Dermis microvascular lymphatic vessel endothelial cell (primary cell): ENCODE results near the gene HS3ST6. TPM values are rescaled to one million over a fixed set of nuclear protein-coding genes. Genes with fewer than 3 reads are reported as not detected.
A peak's percentile ranks its signal among the peaks of the same experiment; 100 is the strongest.
"Not testable (repeated sequence)": the region's sequence is repeated elsewhere in the genome, so short reads cannot be mapped to it uniquely, and the experiment has no call there.

ENCODE experiments used
- DNase-seq, 2 donors: peaks; one replicate each; pipeline versions ENCODE4 v3.0.0 to v3.0.0-alpha.2; 2010; ENCODE audit warnings: low read depth in 2 of 2
- total RNA-seq: library from RNA; depleted of rRNA; stranded (reverse); fragments of >200 nt; gene quantifications from 2 replicates; pipeline ENCODE4 v1.2.1, GENCODE V29; 2014

Gene HS3ST6
- total RNA-seq, 1 donor from 2014 or later: not detected

- no peak for DNase-seq
Observed at GRCh38 chr16:1878256-1878655, 40.0 kb downstream of the HS3ST6 start.

DNA sequence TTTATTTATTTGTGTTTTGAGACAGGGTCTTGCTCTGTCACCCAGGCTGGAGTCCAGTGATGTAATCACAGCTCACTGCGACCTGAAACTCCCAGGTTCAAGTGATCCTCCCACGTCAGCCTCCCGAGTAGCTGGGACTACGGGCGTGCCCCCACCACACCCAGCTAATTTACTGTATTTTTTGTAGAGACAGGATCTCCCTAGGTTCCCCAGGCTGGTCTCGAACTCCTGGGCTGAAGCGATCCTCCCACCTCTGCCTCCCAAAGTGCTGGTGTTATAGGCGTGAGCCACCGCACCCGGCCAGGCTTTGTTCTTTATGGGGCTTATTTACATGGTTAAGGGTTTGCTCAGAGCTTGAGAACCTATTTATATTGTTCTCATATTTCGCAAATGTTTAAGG, 40.4 kb downstream of the HS3ST6 start:
- no peak for DNase-seq

- no peak for DNase-seq
Observed at GRCh38 chr16:1877089-1877488, 41.1 kb downstream of the HS3ST6 start.

- DNase-seq: no peak
Observed at GRCh38 chr16:1876468-1876867, 41.7 kb downstream of the HS3ST6 start.

DNA sequence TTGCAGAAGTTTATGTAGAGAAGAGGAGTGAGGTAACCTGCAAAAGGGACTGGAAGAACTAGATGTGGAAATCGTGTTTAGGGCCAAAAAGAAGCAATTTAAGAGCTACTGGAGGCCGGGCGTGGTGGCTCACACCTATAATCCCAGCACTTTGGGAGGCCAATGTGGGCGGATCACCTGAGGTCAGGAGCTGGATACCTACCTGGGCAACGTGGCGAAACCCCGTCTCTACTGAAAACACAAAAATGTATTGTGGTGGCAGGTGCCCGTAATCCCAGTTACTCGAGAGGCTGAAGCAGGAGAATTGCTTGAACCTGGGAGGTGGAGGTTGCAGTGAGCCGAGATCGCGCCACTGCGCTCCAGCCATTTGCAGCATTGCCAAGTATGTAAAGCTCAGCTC, 42.1 kb downstream of the HS3ST6 start:
- DNase-seq: not testable (repeated sequence)

- no peak for DNase-seq
Observed at GRCh38 chr16:1874854-1875253, 43.4 kb downstream of the HS3ST6 start.

DNA sequence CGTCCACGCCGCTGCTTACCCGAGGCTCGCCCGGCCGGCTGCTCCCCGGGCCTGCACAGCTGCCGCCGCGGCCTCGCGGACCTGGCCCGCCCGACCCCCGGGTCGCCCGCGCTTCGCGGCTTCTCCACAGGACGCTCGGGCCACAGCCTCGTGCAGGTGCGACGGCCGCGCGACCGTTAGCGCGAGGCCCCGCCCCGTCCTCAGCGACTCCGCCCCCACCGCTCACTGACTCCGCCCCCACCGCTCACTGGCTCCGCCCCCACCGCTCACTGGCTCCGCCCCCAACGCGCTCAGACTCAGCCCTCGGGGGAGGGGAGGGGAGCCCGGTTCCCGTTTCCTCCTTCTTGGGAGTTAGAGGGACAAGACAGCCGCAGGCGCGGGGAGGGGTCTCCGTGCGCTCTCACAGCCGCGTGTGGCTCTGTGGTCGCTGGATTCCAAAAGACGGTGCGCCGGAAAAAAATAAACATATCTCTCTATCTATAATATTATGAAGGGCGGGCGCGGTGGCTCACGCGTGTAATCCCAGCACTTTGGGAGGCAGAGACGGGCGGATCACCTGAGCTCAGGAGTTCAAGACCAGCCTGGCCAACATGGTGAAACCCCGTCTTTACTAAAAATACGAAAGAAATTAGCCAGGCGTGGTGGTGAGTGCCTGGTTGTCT, 46.1 kb downstream of the HS3ST6 start, which contains the start of gene MEIOB:
Gene MEIOB, minus strand, starts transcription at position 191 of the 662 bp plus-strand sequence. CDS start 3,989 bp downstream, outside the sequence.
- peak in 1 of 2 donors; percentile 28 for DNase-seq

GRCh38 chr16:1870365-1871082, 47.7 kb downstream of the HS3ST6 start:
- peak in 1 of 2 donors; percentile 65 for DNase-seq

DNA sequence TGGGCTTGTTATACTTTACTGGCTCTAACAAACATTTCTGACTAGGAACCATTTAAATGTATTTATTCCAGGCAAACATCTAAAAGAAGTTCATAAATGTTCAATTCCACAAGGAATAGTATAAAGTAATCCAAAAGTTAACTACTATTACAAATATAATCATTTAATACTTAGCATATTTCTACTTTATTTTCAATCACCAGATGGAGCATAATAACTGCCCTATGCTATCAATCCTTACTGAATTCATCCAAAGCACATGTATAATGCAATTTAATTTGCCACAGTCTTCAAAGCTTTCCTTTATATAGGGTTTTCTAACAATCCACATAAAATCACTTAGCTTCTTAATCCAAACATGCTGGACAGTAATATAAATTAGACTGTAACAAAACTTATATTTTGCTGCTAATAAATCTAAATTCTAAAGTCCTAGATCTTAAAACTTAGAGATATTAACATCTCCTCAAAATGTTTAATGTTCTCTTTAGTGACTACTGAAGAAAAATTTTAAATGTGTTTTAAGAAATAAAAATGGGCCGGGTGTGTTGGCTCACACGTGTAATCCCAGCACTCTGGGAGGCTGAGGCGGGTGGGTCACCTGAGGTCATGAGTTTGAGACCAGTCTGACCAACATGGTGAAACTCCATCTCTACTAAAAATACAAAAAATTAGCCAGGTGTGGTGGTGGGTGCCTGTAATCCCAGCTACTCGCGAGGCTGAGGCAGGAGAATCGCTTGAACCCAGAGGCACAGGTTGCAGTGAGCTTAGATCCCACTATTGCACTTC, 52.1 kb downstream of the HS3ST6 start:
- DNase-seq: no peak

GRCh38 chr16:1863681-1864460, 54.3 kb downstream of the HS3ST6 start:
- peak; percentile 22 to 50 for DNase-seq

- DNase-seq: no peak
Observed at GRCh38 chr16:1862394-1862793, 55.8 kb downstream of the HS3ST6 start.

GRCh38 chr16:1861730-1862129, 56.5 kb downstream of the HS3ST6 start:
- no peak for DNase-seq

Other genes starting within 250 kb of the HS3ST6 start
- 42.5 and 56.1 TPM in 2 replicates for gene JPT2, start 240.1 kb downstream of the HS3ST6 start, total RNA-seq
- 13.9 and 25.7 TPM in 2 replicates for gene MAPK8IP3, start 212.2 kb downstream of the HS3ST6 start, total RNA-seq
- 33.0 and 37.6 TPM in 2 replicates for gene NME3, start 146.9 kb downstream of the HS3ST6 start, total RNA-seq
- 2.6 and 4.6 TPM in 2 replicates for gene EME2, start 145.6 kb downstream of the HS3ST6 start, total RNA-seq
- gene MRPS34, start 145.3 kb downstream of the HS3ST6 start, total RNA-seq: 48.1 and 58.2 TPM in 2 replicates
- 35.3 and 54.2 TPM in 2 replicates for gene SPSB3, start 135.8 kb downstream of the HS3ST6 start, total RNA-seq
- 58.9 and 76.7 TPM in 2 replicates for gene NUBP2, start 135.5 kb downstream of the HS3ST6 start, total RNA-seq
- not detected in 2 replicates for gene IGFALS, start 124.7 kb downstream of the HS3ST6 start, total RNA-seq
- 53.5 and 82.7 TPM in 2 replicates for gene HAGH, start 91.6 kb downstream of the HS3ST6 start, total RNA-seq
- 72.3 and 84.5 TPM in 2 replicates for gene FAHD1, start 91.2 kb downstream of the HS3ST6 start, total RNA-seq
- not detected in 2 replicates for gene MEIOB, start 46.3 kb downstream of the HS3ST6 start, total RNA-seq
- 10.4 and 11.9 TPM in 2 replicates for gene MSRB1, start 24.8 kb upstream of the HS3ST6 start, total RNA-seq
- not detected in 2 replicates for gene RPL3L, start 36.3 kb upstream of the HS3ST6 start, total RNA-seq
- 137 and 147 TPM in 2 replicates for gene NDUFB10, start 41.1 kb upstream of the HS3ST6 start, total RNA-seq
- 2,692 and 2,867 TPM in 2 replicates for gene RPS2, start 46.4 kb upstream of the HS3ST6 start, total RNA-seq
- gene RNF151, start 48.4 kb upstream of the HS3ST6 start, total RNA-seq: not detected in 2 replicates
- 31.7 and 41.5 TPM in 2 replicates for gene TBL3, start 53.6 kb upstream of the HS3ST6 start, total RNA-seq
- gene NOXO1, start 63.1 kb upstream of the HS3ST6 start, total RNA-seq: 0.13 TPM in 1 of 2 replicates, not detected in the other
- 9.7 and 10.3 TPM in 2 replicates for gene GFER, start 65.8 kb upstream of the HS3ST6 start, total RNA-seq
- gene SYNGR3, start 71.6 kb upstream of the HS3ST6 start, total RNA-seq: 1.3 and 1.5 TPM in 2 replicates
- 9.2 and 12.9 TPM in 2 replicates for gene ZNF598, start 91.4 kb upstream of the HS3ST6 start, total RNA-seq
- gene NPW, start 101.4 kb upstream of the HS3ST6 start, total RNA-seq: 0.25 and 1.3 TPM in 2 replicates
- gene NHERF2, start 108.5 kb upstream of the HS3ST6 start, total RNA-seq: 48.5 and 64.6 TPM in 2 replicates
- gene NTHL1, start 129.4 kb upstream of the HS3ST6 start, total RNA-seq: 22.4 and 39.3 TPM in 2 replicates
- gene TSC2, start 129.6 kb upstream of the HS3ST6 start, total RNA-seq: 23.6 and 36.4 TPM in 2 replicates
- 20.8 and 35.7 TPM in 2 replicates for gene PKD1, start 217.5 kb upstream of the HS3ST6 start, total RNA-seq
- gene RAB26, start 230.2 kb upstream of the HS3ST6 start, total RNA-seq: 0.51 and 0.77 TPM in 2 replicates
- gene TRAF7, start 237.4 kb upstream of the HS3ST6 start, total RNA-seq: 64.6 and 88.1 TPM in 2 replicates